ENCODE measurements around the gene HERC6. TPM values are rescaled to one million over a fixed set of nuclear protein-coding genes. Genes with fewer than 3 reads are reported as not detected.

The HERC6 gene
- total RNA-seq, 1 donor from 2014 or later: 7.3 TPM

- Mint-ChIP-seq H3K36me3 (ENCODE audit: insufficient read depth) (no peaks in the 10 kb centered on the region), H3K4me3 (ENCODE audit: low read depth) (no peak overlapping the region), H3K27ac (no peak overlapping the region), H3K9me3 (ENCODE audit: low read depth) (peaks cover 3% of the 10 kb centered on the region), H3K27me3 (peaks cover 18% of the 10 kb centered on the region), H3K4me1 (ENCODE audit: low read depth) (peaks cover 4% of the 10 kb centered on the region)
- TF ChIP-seq CTCF (IDR thresholded peaks at IDR 0.05; ENCODE audit: unreplicated experiment): no peak
- DNase-seq (ENCODE audit: low spot score, unreplicated experiment): no peak
Measured at GRCh38 chr4:88452912-88453311, 74.3 kb downstream of the HERC6 start.

GRCh38 chr4:88456670-88457306 lies 78.1 kb downstream of the HERC6 start, which contains the start of gene HERC5:
TSS of gene HERC5 (plus strand) at chr4:88457119. CDS start at chr4:88457270, 151 bp downstream.
- peak; percentile 65 for TF ChIP-seq CTCF (IDR thresholded peaks at IDR 0.05; ENCODE audit: unreplicated experiment)
- Mint-ChIP-seq H3K36me3 (ENCODE audit: insufficient read depth) (no peaks in the 10 kb centered on the region), H3K4me1 (ENCODE audit: low read depth) (peaks cover 4% of the 10 kb centered on the region), H3K9me3 (ENCODE audit: low read depth) (peaks cover 3% of the 10 kb centered on the region), H3K27me3 (peaks cover 42% of the 10 kb centered on the region), H3K4me3 (ENCODE audit: low read depth) (peak within 1 kb of the TSS; percentile 85), H3K27ac (peak within 1 kb of the TSS; percentile 97)
- peak; percentile 66 for DNase-seq (ENCODE audit: low spot score, unreplicated experiment)

- Mint-ChIP-seq H3K27me3 (peaks cover 46% of the 10 kb centered on the region), H3K36me3 (ENCODE audit: insufficient read depth) (no peaks in the 10 kb centered on the region), H3K4me1 (ENCODE audit: low read depth) (peaks cover 4% of the 10 kb centered on the region), H3K27ac (peak overlapping the region; percentile 69), H3K9me3 (ENCODE audit: low read depth) (peaks cover 3% of the 10 kb centered on the region), H3K4me3 (ENCODE audit: low read depth) (peak overlapping the region; percentile 85)
- TF ChIP-seq CTCF (IDR thresholded peaks at IDR 0.05; ENCODE audit: unreplicated experiment): no peak
- peak; percentile 37 for DNase-seq (ENCODE audit: low spot score, unreplicated experiment)
Measured at GRCh38 chr4:88457307-88458103, 78.9 kb downstream of the HERC6 start.

- no peak for TF ChIP-seq CTCF (IDR thresholded peaks at IDR 0.05; ENCODE audit: unreplicated experiment)
- H3K27me3 Mint-ChIP-seq: peaks cover 46% of the 10 kb centered on the region
- H3K4me3 Mint-ChIP-seq (ENCODE audit: low read depth): peak overlapping the region; percentile 85
- peaks cover 4% of the 10 kb centered on the region for H3K4me1 Mint-ChIP-seq (ENCODE audit: low read depth)
- no peak overlapping the region for H3K27ac Mint-ChIP-seq
- no peak for DNase-seq (ENCODE audit: low spot score, unreplicated experiment)
- H3K9me3 Mint-ChIP-seq (ENCODE audit: low read depth): peaks cover 3% of the 10 kb centered on the region
- no peaks in the 10 kb centered on the region for H3K36me3 Mint-ChIP-seq (ENCODE audit: insufficient read depth)
Measured at GRCh38 chr4:88458104-88458740, 79.6 kb downstream of the HERC6 start.

GRCh38 chr4:88465653-88466192 lies 87.1 kb downstream of the HERC6 start:
- Mint-ChIP-seq H3K27me3 (peaks cover 6% of the 10 kb centered on the region), H3K9me3 (ENCODE audit: low read depth) (no peaks in the 10 kb centered on the region), H3K27ac (no peak overlapping the region), H3K36me3 (ENCODE audit: insufficient read depth) (no peaks in the 10 kb centered on the region), H3K4me3 (ENCODE audit: low read depth) (no peak overlapping the region), H3K4me1 (ENCODE audit: low read depth) (no peaks in the 10 kb centered on the region)
- no peak for TF ChIP-seq CTCF (IDR thresholded peaks at IDR 0.05; ENCODE audit: unreplicated experiment)
- DNase-seq (ENCODE audit: low spot score, unreplicated experiment): no peak

Data from progenitor cell of endocrine pancreas (in vitro differentiated cells).